Peyer's patch (tissue), 4 donors: ENCODE results near the gene ANKRD11. TPM values are rescaled to one million over a fixed set of nuclear protein-coding genes. Genes with fewer than 3 reads are reported as not detected.
A peak's percentile ranks its signal among the peaks of the same experiment; 100 is the strongest.

ENCODE experiments used
- DNase-seq, 3 donors: peaks; one replicate each; pipeline ENCODE4 v3.0.0-alpha.2; 2017 to 2019
- H3K27ac ChIP-seq, 4 donors: fragments of 200-600 bp; sonication (generic); one replicate each; pipeline ENCODE4 v1.5.1; 2016 to 2019
- H3K27me3 ChIP-seq, 2 donors: fragments of 200-600 bp; sonication (generic); one replicate each; pipeline ENCODE4 v1.5.1; 2019
- H3K36me3 ChIP-seq, 3 donors: fragments of 200-600 bp; sonication (generic); one replicate each; pipeline ENCODE4 v1.5.1; 2016 to 2019
- H3K4me1 ChIP-seq, 4 donors: fragments of 200-600 bp; sonication (generic); one replicate each; pipeline ENCODE4 v1.5.1; 2016 to 2019
- H3K4me3 ChIP-seq, 4 donors: fragments of 200-600 bp; sonication (generic); 1 replicate in 3 of 4; 2 replicates in 1 of 4; pipeline ENCODE4 v1.5.1; 2016 to 2019; ENCODE audit warnings: mild to moderate bottlenecking in 1 of 4
- H3K9me3 ChIP-seq, 4 donors: fragments of 200-600 bp; sonication (generic); one replicate each; pipeline ENCODE4 v1.5.1; 2016 to 2019; ENCODE audit warnings: mild to moderate bottlenecking in 1 of 4
- CTCF ChIP-seq, 6 experiments: fragments of 450-650 bp in 4 of 6; fragments of 200-600 bp in 2 of 6; sonication (generic) in 1 of 6; IDR thresholded peaks; one replicate each; pipeline ENCODE4 v1.5.1; 2017 to 2019; ENCODE audit warnings: antibody characterized with exemption in 6 of 6, mild to moderate bottlenecking in 3 of 6, moderate library complexity in 1 of 6
- POLR2A ChIP-seq, 2 donors: fragments of 450-650 bp; IDR thresholded peaks; one replicate each; pipeline ENCODE4 v1.5.1; 2017; ENCODE audit warnings: antibody characterized with exemption in 2 of 2, mild to moderate bottlenecking in 2 of 2, moderate library complexity in 2 of 2
- total RNA-seq, 4 donors: library from RNA; depleted of rRNA; stranded (reverse); fragments of >200 nt; gene quantifications; one replicate each; pipeline ENCODE4 v1.1.0, GENCODE V29; 2016

The ANKRD11 gene
- total RNA-seq, 4 donors from 2014 or later = 177 to 227 (median 211) TPM

- no peak for DNase-seq
- peaks cover 3 to 48% (median 25%) of the 10 kb centered on the region in 4 donors for H3K4me1 ChIP-seq
- TF ChIP-seq POLR2A (IDR thresholded peaks at IDR 0.05) = no peak
- no peak for TF ChIP-seq CTCF (IDR thresholded peaks at IDR 0.05)
- H3K27me3 ChIP-seq = no peaks in the 10 kb centered on the region
- H3K27ac ChIP-seq = peak overlapping the region; percentile 97 to 100 (median 98)
- H3K4me3 ChIP-seq = peak overlapping the region; percentile 67 to 97 (median 75)
- H3K36me3 ChIP-seq = no peaks in the 10 kb centered on the region
- H3K9me3 ChIP-seq = no peaks in the 10 kb centered on the region
Measured at GRCh38 chr16:89489898-89490438, 393 bp downstream of the ANKRD11 start.

DNA sequence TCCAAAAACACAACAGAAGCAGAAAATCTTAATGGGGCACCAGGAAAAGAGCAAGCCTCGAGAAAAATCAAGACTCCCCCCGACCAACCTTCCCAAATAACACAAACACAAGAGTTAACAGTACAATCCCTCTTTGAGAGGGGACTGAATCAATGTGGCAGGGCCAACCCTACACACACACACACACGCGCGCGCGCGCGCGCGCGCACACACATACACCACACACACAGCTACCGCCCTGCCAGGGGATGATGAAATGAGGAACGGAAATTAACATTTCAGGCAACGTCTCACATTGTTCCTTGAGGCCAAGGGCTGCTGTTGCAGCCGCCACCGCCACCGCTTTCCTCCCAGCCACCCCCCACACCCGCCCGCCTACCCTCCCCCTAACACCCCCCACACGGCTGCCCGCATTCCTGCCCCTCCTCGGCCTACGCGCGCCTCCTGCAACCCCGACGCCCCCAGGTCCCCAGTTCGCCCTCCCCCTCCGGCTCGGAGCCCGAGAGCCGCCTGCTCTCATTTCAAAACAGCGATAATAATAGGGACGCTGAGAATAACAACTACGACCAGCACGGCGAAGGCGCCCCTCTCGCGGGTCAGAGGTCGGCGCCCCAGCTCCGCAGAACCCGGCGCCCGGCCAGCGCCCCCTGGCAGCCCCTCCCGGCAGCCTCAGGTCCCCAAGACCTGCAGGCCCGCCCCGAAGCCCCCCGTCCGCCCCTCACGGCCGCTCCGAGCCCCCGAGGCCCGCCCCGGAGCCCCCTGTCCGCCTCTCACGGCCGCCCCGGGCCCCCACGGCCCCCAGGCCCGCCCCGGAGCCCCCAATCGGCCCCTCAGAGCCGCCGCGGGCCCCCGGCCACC lies 1.1 kb downstream of the ANKRD11 start:
- Histone ChIP-seq H3K9me3 (no peaks in the 10 kb centered on the region), H3K36me3 (no peaks in the 10 kb centered on the region), H3K4me3 (peak overlapping the region; percentile 67 to 97 (median 75)), H3K4me1 (peaks cover 3 to 55% (median 32%) of the 10 kb centered on the region in 4 donors), H3K27ac (peak overlapping the region; percentile 97 to 100 (median 98)), H3K27me3 (no peaks in the 10 kb centered on the region)
- TF ChIP-seq POLR2A (IDR thresholded peaks at IDR 0.05) (peak; percentile 7 to 66), CTCF (IDR thresholded peaks at IDR 0.05) (peak; percentile 12 to 44 (median 38))
- peak; percentile 85 to 95 (median 91) for DNase-seq

DNA sequence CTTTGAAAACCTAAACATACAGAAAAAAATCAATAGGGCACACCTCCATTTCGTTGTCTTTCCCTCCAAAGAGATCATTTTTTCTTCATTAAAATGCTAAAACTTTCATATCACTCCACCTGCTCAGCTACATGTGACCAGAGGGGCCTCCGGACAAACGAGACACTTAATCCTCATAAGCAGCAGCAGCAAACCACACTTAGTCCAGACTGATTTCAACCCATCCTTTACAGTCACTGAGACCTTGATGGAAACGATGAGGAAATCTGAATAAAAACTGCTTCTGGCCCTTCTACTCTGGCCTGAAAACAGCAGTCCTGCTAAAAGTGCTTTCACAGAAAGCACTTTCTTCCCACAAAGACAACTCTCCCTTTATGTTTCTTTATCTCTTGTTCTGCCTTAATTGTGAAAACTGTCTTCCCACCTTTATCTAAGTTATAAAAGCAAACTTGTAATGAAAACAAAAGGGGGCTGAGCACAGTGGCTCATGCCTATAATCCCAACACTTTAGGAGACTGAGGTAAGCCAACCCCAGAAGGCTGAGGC lies 4.6 kb downstream of the ANKRD11 start:
- Histone ChIP-seq H3K9me3 (no peaks in the 10 kb centered on the region), H3K4me3 (no peak overlapping the region), H3K27ac (peak overlapping the region in 2 of 4 donors; percentile 54 to 100), H3K27me3 (no peaks in the 10 kb centered on the region), H3K4me1 (peaks cover 6 to 71% (median 44%) of the 10 kb centered on the region in 4 donors), H3K36me3 (no peaks in the 10 kb centered on the region)
- no peak for TF ChIP-seq POLR2A (IDR thresholded peaks at IDR 0.05)
- DNase-seq = no peak

GRCh38 chr16:89484923-89485679 lies 5.3 kb downstream of the ANKRD11 start:
- Histone ChIP-seq H3K4me3 (no peak overlapping the region), H3K36me3 (no peaks in the 10 kb centered on the region), H3K9me3 (no peaks in the 10 kb centered on the region), H3K4me1 (peaks cover 6 to 74% (median 46%) of the 10 kb centered on the region in 4 donors), H3K27me3 (no peaks in the 10 kb centered on the region), H3K27ac (peak overlapping the region in 3 of 4 donors; percentile 24 to 100 (median 54))
- TF ChIP-seq POLR2A (IDR thresholded peaks at IDR 0.05) = no peak
- TF ChIP-seq CTCF (IDR thresholded peaks at IDR 0.05) = peak in 1 of 6 experiments; percentile 23
- DNase-seq = peak in 2 of 3 donors; percentile 64 to 70

GRCh38 chr16:89484041-89484501 lies 6.3 kb downstream of the ANKRD11 start:
- TF ChIP-seq POLR2A (IDR thresholded peaks at IDR 0.05) (no peak), CTCF (IDR thresholded peaks at IDR 0.05) (no peak)
- DNase-seq = no peak
- Histone ChIP-seq H3K36me3 (no peaks in the 10 kb centered on the region), H3K27ac (peak overlapping the region in 2 of 4 donors; percentile 54 to 100), H3K27me3 (no peaks in the 10 kb centered on the region), H3K4me1 (peaks cover 6 to 75% (median 46%) of the 10 kb centered on the region in 4 donors), H3K9me3 (no peaks in the 10 kb centered on the region), H3K4me3 (no peak overlapping the region)
